GM19328 (cell line): ENCODE data around the gene NEDD4L.
"Not testable (repeated sequence)": the region's sequence is repeated elsewhere in the genome, so short reads cannot be mapped to it uniquely, and the experiment has no call there.

ENCODE experiments used
- ATAC-seq: cut with Tn5 transposase; IDR thresholded peaks from one replicate; pipeline ENCODE4 v1.9.1; 2021; ENCODE audit warnings: mild to moderate bottlenecking, moderate library complexity; ENCODE audit not compliant: unreplicated experiment

The NEDD4L gene

DNA sequence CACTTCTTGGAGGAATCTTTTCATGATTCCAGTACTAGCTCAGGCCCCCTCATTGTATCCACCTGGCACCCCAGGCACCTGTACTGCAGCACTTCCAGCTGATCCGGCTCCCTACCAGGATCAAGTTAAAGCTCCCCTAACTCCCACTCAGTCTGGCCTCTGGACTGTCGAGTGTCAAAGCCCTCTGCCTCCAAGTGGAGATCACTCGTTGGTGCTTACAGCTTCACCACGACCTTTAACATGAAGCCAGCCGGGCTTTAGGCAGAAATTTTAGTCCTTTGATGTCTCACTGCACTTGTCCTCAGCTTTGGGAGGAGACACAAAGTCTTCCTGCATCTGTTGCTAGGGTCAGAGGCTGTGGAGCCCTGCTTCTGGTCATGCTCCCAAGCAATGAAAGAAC is 387.2 kb downstream of the NEDD4L start:
- no peak for ATAC-seq

DNA sequence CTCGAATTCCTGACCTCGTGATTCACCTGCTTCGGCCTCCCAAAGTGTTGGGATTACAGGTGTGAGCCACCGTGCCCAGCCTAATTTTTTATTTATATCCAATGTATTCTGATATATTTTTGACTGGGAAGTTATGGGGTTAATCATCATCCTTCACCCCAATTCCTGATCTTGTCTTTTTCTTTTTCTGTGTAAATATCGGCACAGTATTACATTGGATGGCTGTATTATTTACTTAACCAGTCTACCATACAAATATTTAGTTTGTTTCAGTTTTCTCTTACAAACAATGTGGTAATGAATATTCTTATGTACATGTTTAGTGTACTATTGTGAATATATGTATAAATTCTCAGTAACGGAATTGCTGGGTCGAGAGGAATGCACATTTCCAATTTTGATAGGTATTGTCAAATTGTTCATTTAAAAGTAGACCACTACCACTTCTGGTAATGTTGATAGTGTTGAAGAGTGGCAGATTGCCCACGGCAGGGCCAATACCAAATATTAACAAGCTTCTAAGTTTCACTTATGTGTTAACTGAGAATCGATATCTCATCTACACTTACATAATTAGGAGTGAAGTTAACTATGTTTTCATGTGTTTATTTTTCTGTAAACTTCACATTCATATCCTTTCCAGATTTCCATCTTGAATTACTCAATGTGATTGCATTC is 388.2 kb downstream of the NEDD4L start:
- no peak for ATAC-seq

DNA sequence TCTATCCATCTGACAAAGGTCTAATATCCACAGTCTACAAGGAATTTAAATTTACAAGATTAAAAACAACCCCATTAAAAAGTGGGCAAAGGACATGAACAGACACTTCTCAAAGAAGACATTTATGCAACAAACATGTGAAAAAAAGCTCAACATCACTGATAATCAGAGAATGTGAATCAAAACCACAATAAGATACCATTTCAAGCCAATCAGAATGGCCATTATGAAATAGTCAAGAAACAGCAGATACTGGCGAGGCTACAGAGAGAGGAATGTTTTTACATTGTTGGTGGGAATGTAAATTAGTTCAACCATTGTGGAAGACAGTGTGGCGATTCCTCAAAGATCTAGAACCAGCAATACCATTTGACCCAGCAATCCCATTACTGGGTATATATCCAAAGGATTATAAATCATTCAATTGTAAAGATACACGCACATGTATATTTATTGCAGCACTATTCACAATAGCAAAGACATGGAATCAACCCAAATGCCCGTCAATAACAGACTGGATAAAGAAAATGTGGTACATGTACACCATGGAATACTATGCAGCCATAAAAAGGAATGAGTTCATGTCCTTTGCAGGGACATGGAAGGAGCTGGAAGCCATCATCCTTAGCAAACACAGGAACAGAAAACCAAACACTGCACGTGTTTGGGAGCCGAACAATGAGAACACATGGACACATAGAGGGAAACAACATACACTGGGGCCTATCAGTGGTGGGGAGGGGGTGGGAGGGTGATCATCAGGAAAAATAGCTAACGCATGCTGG is 391.4 kb downstream of the NEDD4L start:
- ATAC-seq: not testable (repeated sequence)

DNA sequence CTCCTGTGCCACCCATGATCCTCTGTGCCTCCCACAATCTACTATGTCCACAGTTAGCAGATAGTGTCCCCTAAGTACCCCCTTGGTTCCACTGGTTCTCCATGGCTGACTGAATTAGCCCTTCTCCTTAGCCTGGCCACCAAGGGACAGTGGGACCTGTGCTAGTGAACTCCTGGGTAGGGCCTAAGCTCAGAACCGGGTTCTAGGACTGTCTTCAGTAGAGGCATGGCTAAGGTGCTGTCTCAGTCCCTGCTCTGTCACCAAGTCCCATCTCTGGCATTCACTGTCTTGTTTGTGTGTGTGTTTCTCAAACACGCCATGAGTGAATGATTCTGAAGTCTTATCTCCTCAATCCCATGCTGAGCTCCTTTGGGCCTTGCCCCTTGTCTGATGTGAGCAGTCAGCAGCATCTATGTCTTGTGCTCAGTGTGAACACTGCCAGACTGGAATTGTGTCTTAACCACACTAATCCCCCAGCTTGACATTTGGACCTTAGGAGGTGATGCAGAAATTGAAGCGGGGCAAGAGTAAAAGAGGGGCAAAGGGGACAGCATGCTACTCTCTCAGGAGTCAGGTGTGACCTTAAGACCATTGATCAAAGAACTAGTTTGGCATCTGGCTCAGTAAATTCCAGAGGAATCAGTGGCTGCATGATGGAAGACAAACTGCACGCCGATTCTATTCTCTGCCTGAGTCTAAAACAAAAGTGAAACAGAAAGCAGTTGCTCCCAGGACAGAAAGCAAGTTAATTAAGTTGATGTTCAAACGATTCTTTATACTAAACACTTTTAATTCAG is 394.3 kb downstream of the NEDD4L start:
- ATAC-seq: no peak

DNA sequence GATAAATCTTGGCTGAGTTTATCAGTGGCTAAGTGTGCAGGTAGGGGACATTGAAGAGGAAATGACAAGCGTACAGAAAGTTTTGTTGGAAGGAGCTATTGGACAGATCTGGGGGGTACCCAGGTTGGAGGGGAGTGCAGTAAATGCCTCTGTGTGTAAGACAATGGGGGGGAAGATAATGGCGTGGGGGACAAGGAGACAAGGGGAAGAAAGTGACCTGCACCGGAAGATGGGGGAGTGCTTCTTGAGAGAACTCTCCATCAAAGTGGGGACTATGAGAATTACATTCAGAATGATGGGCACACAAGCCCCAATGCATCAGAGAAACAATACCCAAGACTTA is 394.9 kb downstream of the NEDD4L start:
- ATAC-seq: no peak

DNA sequence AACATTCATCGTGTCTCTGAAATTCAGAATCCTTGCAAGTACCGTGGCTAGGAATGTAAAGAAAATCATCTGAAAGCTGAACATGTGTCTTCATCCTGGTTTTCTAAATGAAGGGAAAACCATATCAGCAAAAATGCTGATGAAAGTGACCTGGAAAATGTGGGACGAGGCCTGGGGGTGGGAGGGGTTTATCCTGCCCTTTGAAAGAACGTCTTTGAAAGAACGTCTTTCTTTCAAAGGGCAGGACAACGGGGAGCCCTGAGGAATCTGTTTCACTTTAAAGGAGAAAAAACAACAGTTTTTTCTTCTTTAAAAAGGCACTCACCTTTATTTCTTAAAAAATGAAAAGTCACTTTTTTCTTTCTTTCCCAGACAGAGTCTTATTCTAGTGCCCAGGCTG is 399.6 kb downstream of the NEDD4L start:
- no peak for ATAC-seq

DNA sequence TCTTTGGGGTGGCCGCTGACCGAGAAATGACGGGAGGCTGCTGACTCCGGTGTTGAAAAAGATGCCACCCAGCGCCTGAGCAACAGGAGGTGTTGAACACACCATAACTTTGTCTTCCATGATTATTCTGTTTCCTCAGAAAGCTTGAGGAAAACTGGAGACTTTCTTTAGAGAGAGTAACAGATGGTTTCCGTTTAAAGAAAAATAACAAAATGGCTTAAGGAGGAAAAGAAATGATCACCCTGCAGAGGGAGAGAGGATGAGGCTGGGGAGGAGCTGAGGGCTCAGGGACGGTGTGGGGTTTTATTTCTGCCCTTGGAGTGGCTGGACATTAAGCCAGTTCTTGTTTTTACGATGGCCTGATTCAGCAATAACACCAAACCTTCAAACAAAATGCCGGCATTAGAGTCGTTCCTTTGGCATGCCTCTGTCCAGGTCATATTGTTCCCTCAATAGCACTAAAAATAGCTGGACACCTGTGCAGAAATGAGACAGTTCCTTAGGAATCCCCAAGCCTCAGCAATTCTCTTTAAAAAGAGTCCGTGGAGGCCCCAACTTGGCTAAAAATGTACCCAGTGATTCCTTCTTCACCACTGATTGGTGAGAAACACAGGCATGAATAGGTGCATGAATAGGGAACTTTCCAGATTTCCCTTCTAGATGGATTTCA is 402.5 kb downstream of the NEDD4L start:
- no peak for ATAC-seq

DNA sequence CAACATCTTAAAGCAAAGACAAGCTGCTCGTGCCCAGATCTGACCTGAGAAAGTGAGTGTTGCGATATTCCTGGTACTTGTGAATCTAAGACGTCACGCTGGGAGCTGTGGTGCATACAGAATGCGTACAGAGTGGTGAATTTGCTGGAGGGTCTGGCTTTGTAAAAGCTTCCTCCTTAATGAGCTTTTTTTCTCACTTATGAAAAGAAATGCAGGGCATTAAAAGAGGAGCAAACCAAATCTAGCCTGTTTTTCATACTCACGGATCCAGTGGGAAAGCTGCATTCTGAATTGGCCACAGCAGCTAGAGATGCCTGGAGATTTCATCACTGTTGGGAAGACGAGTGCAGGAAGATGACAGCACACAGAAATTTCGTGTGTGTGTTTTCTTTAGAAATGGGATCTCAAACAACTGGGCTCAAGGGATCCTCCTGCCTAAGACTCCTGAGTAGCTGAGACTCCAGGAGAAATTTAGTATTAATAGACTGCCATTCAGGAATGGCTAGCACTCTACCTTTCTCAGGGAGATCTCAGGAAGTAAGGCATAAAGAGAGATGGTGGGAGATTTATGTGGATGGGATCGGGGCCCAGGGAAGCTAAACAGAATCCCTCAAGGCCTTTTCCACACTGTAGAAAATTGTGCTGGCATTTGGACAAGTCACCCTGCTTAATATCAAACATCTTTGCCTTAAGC is 403.5 kb downstream of the NEDD4L start:
- no peak for ATAC-seq

DNA sequence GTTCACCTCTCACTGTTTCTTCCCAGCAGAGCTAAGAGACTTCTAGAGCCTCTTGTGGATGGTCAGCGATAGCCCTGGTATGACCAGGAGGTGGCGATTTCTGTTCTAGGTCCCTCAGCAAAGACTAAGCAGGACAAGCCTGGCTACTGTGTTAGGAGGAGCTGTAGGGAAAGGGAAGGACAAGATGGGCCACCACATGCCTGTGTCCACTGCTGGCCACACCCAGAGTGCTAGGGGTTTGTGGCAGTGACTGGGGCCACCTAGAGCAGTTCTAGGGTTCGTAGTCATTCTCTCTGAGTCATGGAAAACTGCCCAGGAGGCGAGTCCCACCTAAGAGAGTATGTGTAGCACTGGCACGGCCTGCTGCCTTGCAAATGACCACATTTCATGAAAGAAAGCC is 405.4 kb downstream of the NEDD4L start:
- no peak for ATAC-seq
